H9 (cell line): ENCODE data around the gene EGFL8. TPM values are rescaled to one million over a fixed set of nuclear protein-coding genes. Genes with fewer than 3 reads are reported as not detected.

Source experiments
- DNase-seq: peaks from one replicate; pipeline ENCODE4 v3.0.0-alpha.2; 2017
- H2AFZ ChIP-seq: one replicate; pipeline ENCODE4 v1.6.1; 2013; ENCODE audit warnings: mild to moderate bottlenecking, low read length, control low read depth, moderate library complexity
- H2AK5ac ChIP-seq: 2 replicates; pipeline ENCODE4 v1.6.1; 2013; ENCODE audit warnings: low read length, control low read depth, mixed read lengths; ENCODE audit not compliant: insufficient read length
- H2BK120ac ChIP-seq: one replicate; pipeline ENCODE4 v1.6.1; 2013; ENCODE audit warnings: low read depth, mild to moderate bottlenecking, low read length, control low read depth, inconsistent platforms; ENCODE audit not compliant: poor library complexity, severe bottlenecking
- H2BK12ac ChIP-seq: 2 replicates; pipeline ENCODE4 v1.6.1; 2013; ENCODE audit warnings: low read length, control low read depth, mixed read lengths, low read depth; ENCODE audit not compliant: insufficient read length
- H2BK15ac ChIP-seq: 2 replicates; pipeline ENCODE4 v1.6.1; 2013; ENCODE audit warnings: low read depth, low read length, control low read depth
- H2BK20ac ChIP-seq: one replicate; pipeline ENCODE4 v1.6.1; 2013; ENCODE audit warnings: low read depth, mild to moderate bottlenecking, low read length, control low read depth, inconsistent platforms; ENCODE audit not compliant: poor library complexity, severe bottlenecking
- H2BK5ac ChIP-seq: 2 replicates; pipeline ENCODE4 v1.6.1; 2013; ENCODE audit warnings: low read length, control low read depth, mixed read lengths; ENCODE audit not compliant: insufficient read length
- H3K14ac ChIP-seq: 2 replicates; pipeline ENCODE4 v1.6.1; 2013; ENCODE audit warnings: low read length, control low read depth; ENCODE audit not compliant: insufficient read depth
- H3K18ac ChIP-seq: 2 replicates; pipeline ENCODE4 v1.6.1; 2013; ENCODE audit warnings: low read depth, mild to moderate bottlenecking, mixed read lengths, low read length, control low read depth; ENCODE audit not compliant: insufficient read length
- H3K23ac ChIP-seq: 2 replicates; pipeline ENCODE4 v1.6.1; 2013; ENCODE audit warnings: low read length, control low read depth, mixed read lengths, low read depth; ENCODE audit not compliant: insufficient read length
- H3K23me2 ChIP-seq: 2 replicates; pipeline ENCODE4 v1.6.1; 2013; ENCODE audit warnings: low read depth, mild to moderate bottlenecking, mixed read lengths, low read length, control low read depth; ENCODE audit not compliant: insufficient read length, poor library complexity, severe bottlenecking
- H3K27ac ChIP-seq: 2 replicates; pipeline ENCODE4 v1.5.1; 2013; ENCODE audit warnings: low read length, control low read depth, mixed read lengths, low read depth; ENCODE audit not compliant: insufficient read length
- H3K27me3 ChIP-seq: 2 replicates; pipeline ENCODE4 v1.6.1; 2013; ENCODE audit warnings: low read length, control low read depth, inconsistent platforms; ENCODE audit not compliant: insufficient read depth
- H3K4ac ChIP-seq: 2 replicates; pipeline ENCODE4 v1.6.1; 2013; ENCODE audit warnings: low read depth, mild to moderate bottlenecking, control low read depth, inconsistent platforms, low read length, moderate library complexity
- H3K4me1 ChIP-seq: 2 replicates; pipeline ENCODE4 v1.6.1; 2013; ENCODE audit warnings: low read length, control low read depth, inconsistent platforms; ENCODE audit not compliant: insufficient read depth
- H3K4me2 ChIP-seq: 2 replicates; pipeline ENCODE4 v1.6.1; 2013; ENCODE audit warnings: low read length, control low read depth, mixed read lengths; ENCODE audit not compliant: insufficient read length, insufficient read depth
- H3K56ac ChIP-seq: 2 replicates; pipeline ENCODE4 v1.6.1; 2013; ENCODE audit warnings: low read depth, mild to moderate bottlenecking, mixed read lengths, low read length, control low read depth; ENCODE audit not compliant: insufficient read length
- H3K79me1 ChIP-seq: 2 replicates; pipeline ENCODE4 v1.6.1; 2013; ENCODE audit warnings: low read depth, mild to moderate bottlenecking, moderate library complexity, low read length, control low read depth, inconsistent platforms; ENCODE audit not compliant: insufficient read depth, poor library complexity, severe bottlenecking
- H3K79me2 ChIP-seq: 2 replicates; pipeline ENCODE4 v1.6.1; 2013; ENCODE audit warnings: low read length, control low read depth, inconsistent platforms; ENCODE audit not compliant: insufficient read depth
- H3K9ac ChIP-seq: 2 replicates; pipeline ENCODE4 v1.6.1; 2013; ENCODE audit warnings: low read length, control low read depth, mixed read lengths; ENCODE audit not compliant: insufficient read length; ENCODE audit errors: extremely low read depth
- H3K9me3 ChIP-seq: one replicate; pipeline ENCODE4 v1.6.1; 2013; ENCODE audit warnings: low read depth, low read length, inconsistent platforms; ENCODE audit not compliant: control insufficient read depth
- H3T11ph ChIP-seq: one replicate; pipeline ENCODE4 v1.6.1; 2013; ENCODE audit warnings: mild to moderate bottlenecking, low read length, control low read depth, inconsistent platforms
- H4K20me1 ChIP-seq: one replicate; pipeline ENCODE4 v1.6.1; 2013; ENCODE audit not compliant: control insufficient read depth, insufficient read length, insufficient read depth
- H4K5ac ChIP-seq: 2 replicates; pipeline ENCODE4 v1.6.1; 2013; ENCODE audit warnings: low read depth, mild to moderate bottlenecking, mixed read lengths, low read length, control low read depth; ENCODE audit not compliant: insufficient read length
- H4K8ac ChIP-seq: replicated peaks from 2 replicates; pipeline ENCODE4 v1.6.1; 2013; ENCODE audit warnings: low read length, control low read depth, mixed read lengths, low read depth; ENCODE audit not compliant: insufficient read length
- H4K91ac ChIP-seq: 2 replicates; pipeline ENCODE4 v1.6.1; 2013; ENCODE audit warnings: low read depth, mild to moderate bottlenecking, moderate library complexity, mixed read lengths, low read length, control low read depth; ENCODE audit not compliant: insufficient read length
- H3K27ac Mint-ChIP-seq, 3 experiments: 2 replicates in 2 of 3; 3 replicates in 1 of 3; pipeline ENCODE4 v1.8.0; 2020 to 2021; ENCODE audit warnings: mixed read lengths in 3 of 3, mild to moderate bottlenecking in 1 of 3, moderate library complexity in 1 of 3
- H3K27me3 Mint-ChIP-seq: 2 replicates; pipeline ENCODE4 v1.8.0; 2021; ENCODE audit warnings: low read depth, mild to moderate bottlenecking, moderate library complexity, mixed read lengths
- H3K36me3 Mint-ChIP-seq, 3 experiments: 2 replicates in 2 of 3; 3 replicates in 1 of 3; pipeline ENCODE4 v1.8.0; 2020 to 2021; ENCODE audit warnings: low read depth in 3 of 3, mixed read lengths in 3 of 3; ENCODE audit not compliant: insufficient read depth in 1 of 3
- H3K4me1 Mint-ChIP-seq, 2 experiments: 2 replicates each; pipeline ENCODE4 v1.8.0; 2020; ENCODE audit warnings: mixed read lengths in 2 of 2
- H3K4me3 Mint-ChIP-seq, 2 experiments: 2 replicates in 1 of 2; 3 replicates in 1 of 2; pipeline ENCODE4 v1.8.0; 2020 to 2021; ENCODE audit warnings: mild to moderate bottlenecking in 2 of 2, mixed read lengths in 2 of 2, moderate library complexity in 1 of 2
- H3K9me3 Mint-ChIP-seq, 2 experiments: 2 replicates in 1 of 2; 3 replicates in 1 of 2; pipeline ENCODE4 v1.8.0; 2020; ENCODE audit warnings: mild to moderate bottlenecking in 2 of 2, mixed read lengths in 2 of 2, moderate library complexity in 1 of 2
- CTCF ChIP-seq: fragments of 200-600 bp; sonication (generic); conservative IDR thresholded peaks from 3 replicates; pipeline ENCODE4 v1.8.0; 2021; ENCODE audit warnings: antibody characterized with exemption, mild to moderate bottlenecking
- WGBS: extraction: QIAGEN DNeasy Blood & Tissue Kit; methylation state at CpG from one replicate; pipeline ENCODE4 v1.1.7; 2013; ENCODE audit warnings: missing lambda C conversion rate, low lambda C conversion rate, mixed read lengths; ENCODE audit not compliant: insufficient read length; ENCODE audit errors: extremely low coverage; 5-methylcytosine and 5-hydroxymethylcytosine counted together
- total RNA-seq: library from RNA; stranded (reverse); gene quantifications from 2 replicates; pipeline ENCODE4 v1.2.1, GENCODE V29; 2021

Gene EGFL8
- total RNA-seq, 1 experiment from 2014 or later: 27.2 TPM

GRCh38 chr6:32216285-32216684, 51.9 kb downstream of the EGFL8 start:
- Mint-ChIP-seq H3K4me3 (peak overlapping the region in 1 of 2 experiments; percentile 46; a peak in 1 of 5 replicates), H3K9me3 (no peaks in the 10 kb centered on the region; a peak in 1 of 5 replicates), H3K27ac (no peak overlapping the region), H3K27me3 (peaks cover 9% of the 10 kb centered on the region), H3K36me3 (peaks cover 0 to 1% (median 0%) of the 10 kb centered on the region in 3 experiments; a peak in 1 of 7 replicates), H3K4me1 (no peaks in the 10 kb centered on the region)
- Histone ChIP-seq H3T11ph (no peak overlapping the region), H4K20me1 (no peaks in the 10 kb centered on the region), H3K4me2 (no peak overlapping the region), H2AK5ac (no peak overlapping the region), H2BK5ac (no peak overlapping the region), H2BK12ac (no peak overlapping the region), H3K9me3 (no peaks in the 10 kb centered on the region), H4K91ac (no peak overlapping the region), H2AFZ (no peak overlapping the region), H2BK20ac (no peak overlapping the region), H4K8ac (no peak overlapping the region), H3K18ac (no peak overlapping the region), H3K23ac (no peak overlapping the region), H4K5ac (no peak overlapping the region), H3K9ac (no peak overlapping the region), H3K27ac (no peak overlapping the region), H3K14ac (no peak overlapping the region), H3K79me1 (no peaks in the 10 kb centered on the region), H2BK15ac (no peak overlapping the region), H3K4me1 (no peaks in the 10 kb centered on the region), H3K4ac (no peak overlapping the region), H3K56ac (no peak overlapping the region), H3K27me3 (no peaks in the 10 kb centered on the region), H3K79me2 (no peaks in the 10 kb centered on the region), H3K23me2 (peaks cover 3% of the 10 kb centered on the region), H2BK120ac (no peak overlapping the region)
- no peak for TF ChIP-seq CTCF
- DNase-seq: no peak
- WGBS: no CpG with 5 or more reads among the region's 10 CpGs
